Subcutaneous adipose tissue (tissue), 4 donors: Measurements from ENCODE around the gene TGFBR2. TPM values are rescaled to one million over a fixed set of nuclear protein-coding genes. Genes with fewer than 3 reads are reported as not detected.

ENCODE experiments used
- CTCF ChIP-seq: fragments of 450-650 bp; IDR thresholded peaks from one replicate; pipeline ENCODE4 v1.5.1; 2016; ENCODE audit warnings: low read depth, mild to moderate bottlenecking, control low read depth, antibody characterized with exemption, moderate library complexity
- total RNA-seq, 4 donors: library from RNA; depleted of rRNA; stranded (reverse); fragments of >200 nt; gene quantifications; one replicate each; pipeline ENCODE4 v1.1.0, GENCODE V29; 2016

The TGFBR2 gene
- total RNA-seq, 4 donors from 2014 or later: 237 to 388 (median 287) TPM

GRCh38 chr3:30728143-30728542, 121.7 kb downstream of the TGFBR2 start:
- no peak for TF ChIP-seq CTCF

GRCh38 chr3:30729512-30729911, 123.1 kb downstream of the TGFBR2 start:
- TF ChIP-seq CTCF: no peak

GRCh38 chr3:30729936-30730335, 123.5 kb downstream of the TGFBR2 start:
- no peak for TF ChIP-seq CTCF

- TF ChIP-seq CTCF: no peak
These were observed 124.6 kb downstream of the TGFBR2 start for GRCh38 chr3:30730967-30731366.

GRCh38 chr3:30733209-30733608, 126.8 kb downstream of the TGFBR2 start:
- no peak for TF ChIP-seq CTCF

GRCh38 chr3:30733696-30734095, 127.3 kb downstream of the TGFBR2 start:
- TF ChIP-seq CTCF: no peak

GRCh38 chr3:30737743-30738499, 131.5 kb downstream of the TGFBR2 start:
- no peak for TF ChIP-seq CTCF
